WTC11 (cell line): Measurements from ENCODE around the gene CAPN7.

Experiments used
- ATF2 ChIP-seq: sonication (generic); formaldehyde crosslinking; IDR thresholded peaks from 2 replicates; pipeline ENCODE4 v1.8.1; 2022; ENCODE audit warnings: low read depth, missing genetic modification reagents, borderline replicate concordance
- CTCF ChIP-seq: fragments of 200-600 bp; IDR thresholded peaks from 2 replicates; pipeline ENCODE4 v1.8.0; 2022; ENCODE audit warnings: antibody characterized with exemption
- NFE2L1 ChIP-seq: sonication (generic); formaldehyde crosslinking; IDR thresholded peaks from 2 replicates; pipeline ENCODE4 v1.8.1; 2023; ENCODE audit warnings: missing genetic modification reagents
- USF2 ChIP-seq: sonication (generic); formaldehyde crosslinking; IDR thresholded peaks from 2 replicates; pipeline ENCODE4 v1.8.1; 2023; ENCODE audit warnings: mild to moderate bottlenecking, missing genetic modification reagents, moderate library complexity

GRCh38 chr3:15268033-15268631, 62.1 kb downstream of the CAPN7 start:
- TF ChIP-seq CTCF, result peak; percentile 84
- no peak for TF ChIP-seq USF2 (CRISPR knock-in tag)
- no peak for TF ChIP-seq NFE2L1 (CRISPR knock-in tag)
- no peak for TF ChIP-seq ATF2 (CRISPR knock-in tag)
